GM23248 (cell line): ENCODE measurements around the gene TRPM2. TPM values are rescaled to one million over a fixed set of nuclear protein-coding genes. Genes with fewer than 3 reads are reported as not detected.

ENCODE experiments used
- DNase-seq: peaks from one replicate; pipeline ENCODE4 v3.0.0-alpha.2; 2015
- H2AFZ ChIP-seq: fragments of 200-600 bp; sonication (generic); 2 replicates; pipeline ENCODE4 v1.6.1; 2016; ENCODE audit warnings: antibody characterized with exemption
- H3F3A ChIP-seq: fragments of 200-600 bp; sonication (generic); 2 replicates; pipeline ENCODE4 v1.6.1; 2016; ENCODE audit warnings: mild to moderate bottlenecking, antibody characterized with exemption, mixed run types; ENCODE audit not compliant: insufficient read depth
- H3K27ac ChIP-seq: fragments of 200-600 bp; sonication (generic); 2 replicates; pipeline ENCODE4 v1.5.1; 2016; ENCODE audit warnings: mild to moderate bottlenecking
- H3K27me3 ChIP-seq: fragments of 200-600 bp; sonication (generic); replicated peaks from 2 replicates; pipeline ENCODE4 v1.6.1; 2016; ENCODE audit warnings: mild to moderate bottlenecking; ENCODE audit not compliant: insufficient read depth
- H3K36me3 ChIP-seq: fragments of 200-600 bp; sonication (generic); 2 replicates; pipeline ENCODE4 v1.6.1; 2016; ENCODE audit warnings: low read depth, mild to moderate bottlenecking
- H3K4me1 ChIP-seq: fragments of 200-600 bp; sonication (generic); 2 replicates; pipeline ENCODE4 v1.6.1; 2016; ENCODE audit warnings: mild to moderate bottlenecking; ENCODE audit not compliant: insufficient read depth
- H3K4me2 ChIP-seq: fragments of 200-600 bp; sonication (generic); one replicate; pipeline ENCODE4 v1.6.1; 2016; ENCODE audit warnings: mild to moderate bottlenecking; ENCODE audit not compliant: unreplicated experiment
- H3K4me3 ChIP-seq: fragments of 200-600 bp; sonication (generic); 2 replicates; pipeline ENCODE4 v1.5.1; 2016; ENCODE audit warnings: mild to moderate bottlenecking
- H3K79me2 ChIP-seq: fragments of 200-600 bp; sonication (generic); 2 replicates; pipeline ENCODE4 v1.6.1; 2016; ENCODE audit warnings: mild to moderate bottlenecking; ENCODE audit not compliant: insufficient read depth
- H3K9ac ChIP-seq: fragments of 200-600 bp; sonication (generic); 2 replicates; pipeline ENCODE4 v1.6.1; 2016; ENCODE audit warnings: mild to moderate bottlenecking
- H3K9me2 ChIP-seq: fragments of 200-600 bp; sonication (generic); 2 replicates; pipeline ENCODE4 v1.6.1; 2016; ENCODE audit warnings: mixed run types, mild to moderate bottlenecking, moderate library complexity; ENCODE audit not compliant: insufficient read depth
- H3K9me3 ChIP-seq: fragments of 200-600 bp; sonication (generic); one replicate; pipeline ENCODE4 v1.6.1; 2017; ENCODE audit warnings: low read depth
- H4K20me1 ChIP-seq: fragments of 200-600 bp; sonication (generic); 2 replicates; pipeline ENCODE4 v1.6.0; 2016; ENCODE audit not compliant: insufficient read depth
- EZH2 ChIP-seq: fragments of 200-600 bp; sonication (generic); IDR thresholded peaks from 2 replicates; pipeline ENCODE4 v1.6.1; 2018; ENCODE audit warnings: antibody characterized with exemption, mild to moderate bottlenecking; ENCODE audit not compliant: insufficient read depth, poor library complexity, severe bottlenecking
- EZH2phosphoT487 ChIP-seq: fragments of 200-600 bp; sonication (generic); IDR thresholded peaks from 2 replicates; pipeline ENCODE4 v1.6.1; 2018; ENCODE audit warnings: antibody characterized with exemption, moderate library complexity, mild to moderate bottlenecking, low read depth; ENCODE audit not compliant: insufficient read depth
- WGBS, 2 experiments: methylation state at CpG; one replicate each; pipeline ENCODE4 v1.1.6; 2015 to 2017; ENCODE audit warnings: low lambda C conversion rate in 2 of 2, low coverage in 1 of 2; ENCODE audit errors: missing lambda C conversion rate in 2 of 2; 5-methylcytosine and 5-hydroxymethylcytosine counted together
- in situ Hi-C: fragments of 300-500 bp; cut with MboI; formaldehyde crosslinking; loops from 2 replicates; pipeline ENCODE4 v1.15.0; 2020
- polyA plus RNA-seq: library from polyadenylated mRNA; unstranded; fragments of >200 nt; fragmentation: Nextera tagmentation; extraction: Ambion mirVana; gene quantifications from 2 replicates; pipeline ENCODE4 v1.2.1, GENCODE V29; 2016
- total RNA-seq: library from RNA; depleted of rRNA; stranded (reverse); fragments of >200 nt; shearing (Covaris generic); gene quantifications from 2 replicates; pipeline ENCODE4 v1.2.3, GENCODE V29; 2014

The TRPM2 gene
- total and polyA plus RNA-seq, 2 experiments from 2014 or later: 0.22 TPM; not detected in 1

- Histone ChIP-seq H3F3A (no peaks in the 10 kb centered on the region), H3K9ac (no peak overlapping the region), H3K9me3 (no peaks in the 10 kb centered on the region), H2AFZ (no peak overlapping the region), H3K9me2 (no peaks in the 10 kb centered on the region), H4K20me1 (no peaks in the 10 kb centered on the region), H3K4me2 (no peak overlapping the region), H3K4me1 (no peaks in the 10 kb centered on the region), H3K79me2 (no peaks in the 10 kb centered on the region), H3K27ac (no peak overlapping the region), H3K27me3 (peaks cover 17% of the 10 kb centered on the region), H3K36me3 (no peaks in the 10 kb centered on the region), H3K4me3 (no peak overlapping the region)
- in situ Hi-C loops: no loop called here
- DNase-seq: no peak
- TF ChIP-seq EZH2phosphoT487: no peak
- no peak for TF ChIP-seq EZH2
- WGBS, 2 experiments: 39 to 40% methylated on average over 11 of the region's 11 CpGs
These were observed 7.9 kb upstream of the TRPM2 start for GRCh38 chr21:44345495-44345894.

GRCh38 chr21:44347911-44348451, 5.4 kb upstream of the TRPM2 start:
- Histone ChIP-seq H4K20me1 (no peaks in the 10 kb centered on the region), H3K4me3 (no peak overlapping the region), H3K27me3 (peaks cover 34% of the 10 kb centered on the region), H3K79me2 (no peaks in the 10 kb centered on the region), H3K9me3 (no peaks in the 10 kb centered on the region), H3K27ac (no peak overlapping the region), H3K4me1 (no peaks in the 10 kb centered on the region), H3K9ac (no peak overlapping the region), H3K4me2 (no peak overlapping the region), H3K36me3 (no peaks in the 10 kb centered on the region), H3K9me2 (no peaks in the 10 kb centered on the region), H3F3A (no peaks in the 10 kb centered on the region), H2AFZ (no peak overlapping the region)
- in situ Hi-C loops: no loop called here
- 37 to 44% methylated on average over 20 to 22 of the region's 22 CpGs for WGBS, 2 experiments
- DNase-seq: no peak
- TF ChIP-seq EZH2phosphoT487 (no peak), EZH2 (no peak)

GRCh38 chr21:44348861-44349260, 4.6 kb upstream of the TRPM2 start:
- Histone ChIP-seq H3K9me2 (no peaks in the 10 kb centered on the region), H4K20me1 (no peaks in the 10 kb centered on the region), H2AFZ (no peak overlapping the region), H3K9ac (no peak overlapping the region), H3K27me3 (peaks cover 42% of the 10 kb centered on the region), H3K27ac (no peak overlapping the region), H3K4me2 (no peak overlapping the region), H3F3A (no peaks in the 10 kb centered on the region), H3K4me1 (no peaks in the 10 kb centered on the region), H3K79me2 (no peaks in the 10 kb centered on the region), H3K36me3 (no peaks in the 10 kb centered on the region), H3K4me3 (no peak overlapping the region), H3K9me3 (no peaks in the 10 kb centered on the region)
- 78 to 79% methylated on average over 19 of the region's 19 CpGs for WGBS, 2 experiments
- no peak for TF ChIP-seq EZH2phosphoT487
- no peak for TF ChIP-seq EZH2
- in situ Hi-C loops: no loop called here
- no peak for DNase-seq

- DNase-seq: no peak
- TF ChIP-seq EZH2 (no peak), EZH2phosphoT487 (no peak)
- Histone ChIP-seq H3K4me1 (no peaks in the 10 kb centered on the region), H3K9me2 (no peaks in the 10 kb centered on the region), H3K9ac (no peak overlapping the region), H3F3A (no peaks in the 10 kb centered on the region), H4K20me1 (no peaks in the 10 kb centered on the region), H3K79me2 (no peaks in the 10 kb centered on the region), H3K36me3 (no peaks in the 10 kb centered on the region), H3K27me3 (peaks cover 42% of the 10 kb centered on the region), H2AFZ (no peak overlapping the region), H3K27ac (no peak overlapping the region), H3K4me2 (no peak overlapping the region), H3K4me3 (no peak overlapping the region), H3K9me3 (no peaks in the 10 kb centered on the region)
- in situ Hi-C loops: no loop called here
- 51 to 64% methylated on average over 10 to 12 of the region's 12 CpGs for WGBS, 2 experiments
These were observed 4.0 kb upstream of the TRPM2 start for GRCh38 chr21:44349416-44349846.
